Activated CD8-positive, alpha-beta T cell treated with anti-CD3 and anti-CD28 coated beads for 36 hours (primary cell): Measurements from ENCODE around the gene PRODH2. TPM values are rescaled to one million over a fixed set of nuclear protein-coding genes. Genes with fewer than 3 reads are reported as not detected.
"Not testable (repeated sequence)": the region's sequence is repeated elsewhere in the genome, so short reads cannot be mapped to it uniquely, and the experiment has no call there.

ENCODE experiments used
- ATAC-seq: fragments of 200-7000 bp; cut with Tn5 transposase; one replicate; pipeline ENCODE4 v1.10.0; 2021; ENCODE audit warnings: mild to moderate bottlenecking, moderate library complexity
- CTCF ChIA-PET: fragments of 350-600 bp; sonication (Branson Sonifier 250); formaldehyde crosslinking; loops from one replicate; lab custom pipeline; 2021; ENCODE audit warnings: antibody characterized with exemption; lab: Charles Lee
- POLR2A ChIA-PET: fragments of 350-600 bp; sonication (Branson Sonifier 250); formaldehyde crosslinking; loops from one replicate; lab custom pipeline; 2021; ENCODE audit warnings: antibody characterized with exemption; lab: Charles Lee
- DNase-seq: peaks from one replicate; pipeline ENCODE4 v3.0.0-alpha.2; 2020
- H3K27ac Mint-ChIP-seq: one replicate; pipeline ENCODE4 v1.8.0; 2021; ENCODE audit warnings: mild to moderate bottlenecking, mixed read lengths
- H3K27me3 Mint-ChIP-seq: one replicate; pipeline ENCODE4 v1.8.0; 2021; ENCODE audit warnings: mixed read lengths
- H3K36me3 Mint-ChIP-seq: one replicate; pipeline ENCODE4 v1.8.0; 2021; ENCODE audit warnings: low read depth, mixed read lengths
- H3K4me1 Mint-ChIP-seq: one replicate; pipeline ENCODE4 v1.8.0; 2021; ENCODE audit warnings: low read depth, mixed read lengths
- H3K4me3 Mint-ChIP-seq: one replicate; pipeline ENCODE4 v1.8.0; 2021; ENCODE audit warnings: mild to moderate bottlenecking, moderate library complexity, mixed read lengths
- H3K9me3 Mint-ChIP-seq: one replicate; pipeline ENCODE4 v1.8.0; 2021; ENCODE audit warnings: mixed read lengths
- CTCF ChIP-seq: fragments of 200-600 bp; IDR thresholded peaks from one replicate; pipeline ENCODE4 v1.8.0; 2022; ENCODE audit warnings: antibody characterized with exemption, mild to moderate bottlenecking
- intact Hi-C: fragments of 100-400 bp; cut with micrococcal nuclease; formaldehyde crosslinking; loops from one replicate; pipeline ENCODE4 v1.10.0; 2022
- total RNA-seq, 2 experiments: library from RNA; stranded (reverse); gene quantifications; one replicate each; pipeline ENCODE4 v1.2.3, GENCODE V29; 2021

The PRODH2 gene
- total RNA-seq, 2 experiments from 2014 or later = not detected

DNA sequence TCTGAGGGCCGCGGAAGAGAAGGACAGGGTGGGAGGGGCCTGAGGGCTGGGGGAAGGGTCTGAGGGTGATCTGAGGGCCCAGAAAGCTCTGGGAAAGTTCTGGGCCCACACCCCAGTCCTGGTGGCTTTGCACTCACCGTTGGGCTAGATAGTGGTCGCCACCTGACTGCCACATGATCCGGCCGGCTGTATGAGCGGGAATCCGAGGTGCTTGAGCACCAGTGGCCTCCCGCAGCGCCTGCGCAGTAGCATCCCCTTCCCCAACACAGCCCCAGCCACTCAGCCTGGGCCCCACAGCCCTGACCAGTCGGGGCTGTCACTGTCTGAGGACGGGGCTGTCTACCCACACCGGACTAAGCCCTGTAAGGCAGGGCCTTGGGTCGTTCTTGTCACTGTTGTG, 15.0 kb downstream of the PRODH2 start:
- Mint-ChIP-seq H3K4me1 (peaks cover 4% of the 10 kb centered on the region), H3K27me3 (peaks cover 26% of the 10 kb centered on the region), H3K4me3 (no peak overlapping the region), H3K36me3 (no peaks in the 10 kb centered on the region), H3K9me3 (no peaks in the 10 kb centered on the region), H3K27ac (no peak overlapping the region)
- ChIA-PET CTCF (no interaction called here), POLR2A (interaction anchor here (0.8 kb wide), 1 partner anchor 12 kb away, joined by 3 read pairs; no protein-coding TSS in a partner anchor)
- intact Hi-C loops = no loop called here
- peak; percentile 36 for DNase-seq
- no peak for TF ChIP-seq CTCF
- ATAC-seq = peak; percentile 56

GRCh38 chr19:35796645-35797542, 15.8 kb downstream of the PRODH2 start:
- H3K4me3 Mint-ChIP-seq = no peak overlapping the region
- peaks cover 4% of the 10 kb centered on the region for H3K4me1 Mint-ChIP-seq
- intact Hi-C loops = no loop called here
- H3K27me3 Mint-ChIP-seq = peaks cover 27% of the 10 kb centered on the region
- DNase-seq = no peak
- POLR2A ChIA-PET = interaction anchor here (0.8 kb wide), 1 partner anchor 13 kb away, joined by 3 read pairs; no protein-coding TSS in a partner anchor
- no peak for ATAC-seq
- CTCF ChIA-PET = no interaction called here
- no peaks in the 10 kb centered on the region for H3K36me3 Mint-ChIP-seq
- no peak overlapping the region for H3K27ac Mint-ChIP-seq
- no peak for TF ChIP-seq CTCF
- no peaks in the 10 kb centered on the region for H3K9me3 Mint-ChIP-seq

GRCh38 chr19:35795564-35795963, 17.1 kb downstream of the PRODH2 start:
- H3K36me3 Mint-ChIP-seq, ATAC-seq, H3K27ac Mint-ChIP-seq, POLR2A ChIA-PET, H3K4me3 Mint-ChIP-seq, intact Hi-C loops, DNase-seq, H3K4me1 Mint-ChIP-seq, H3K9me3 Mint-ChIP-seq, CTCF ChIA-PET: not testable (repeated sequence)
- H3K27me3 Mint-ChIP-seq = peaks cover 27% of the 10 kb centered on the region

DNA sequence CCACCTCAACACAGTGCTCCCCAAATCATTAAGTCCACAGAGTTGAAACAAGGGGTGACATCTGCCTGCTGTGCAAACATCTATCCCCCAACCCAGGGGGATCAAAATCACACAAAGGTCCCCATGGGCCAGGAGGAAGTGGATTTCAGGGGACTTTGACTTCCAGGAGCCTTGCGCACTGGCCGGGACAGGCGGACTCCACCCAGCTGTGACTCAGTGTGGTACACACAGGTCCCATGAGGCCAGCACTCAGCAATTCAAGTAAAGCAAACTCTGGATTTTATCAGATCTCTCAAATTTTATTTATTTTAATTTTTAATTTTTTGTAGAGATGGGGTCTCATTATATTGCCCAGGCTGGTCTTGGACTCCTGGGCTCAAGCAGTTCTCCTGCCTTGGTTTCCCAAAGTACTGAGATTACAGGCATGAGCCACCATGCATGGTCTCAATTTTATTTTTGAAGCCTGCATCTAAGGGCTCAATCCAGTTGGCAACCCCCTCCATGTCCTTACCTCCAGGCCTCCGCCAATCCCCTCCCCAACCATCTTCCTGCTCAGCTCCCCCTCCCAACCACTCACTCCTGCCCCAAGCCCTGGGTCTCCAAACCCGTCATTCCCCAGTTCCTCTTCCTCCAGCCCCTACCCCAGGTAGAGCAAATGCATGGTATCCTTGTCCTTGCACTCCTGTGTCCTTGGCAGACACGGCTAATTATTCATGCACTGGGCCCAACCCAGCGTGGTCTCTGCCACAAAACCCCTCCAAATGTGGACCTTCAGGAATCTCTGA, 19.1 kb downstream of the PRODH2 start:
- ATAC-seq (no peak), DNase-seq (no peak)
- no peak overlapping the region for H3K4me3 Mint-ChIP-seq
- ChIA-PET CTCF (no interaction called here), POLR2A (no interaction called here)
- no peak overlapping the region for H3K27ac Mint-ChIP-seq
- H3K4me1 Mint-ChIP-seq = peaks cover 4% of the 10 kb centered on the region
- no peaks in the 10 kb centered on the region for H3K36me3 Mint-ChIP-seq
- H3K9me3 Mint-ChIP-seq = no peaks in the 10 kb centered on the region
- H3K27me3 Mint-ChIP-seq = peaks cover 25% of the 10 kb centered on the region
- intact Hi-C loops = no loop called here
- TF ChIP-seq CTCF = no peak

DNA sequence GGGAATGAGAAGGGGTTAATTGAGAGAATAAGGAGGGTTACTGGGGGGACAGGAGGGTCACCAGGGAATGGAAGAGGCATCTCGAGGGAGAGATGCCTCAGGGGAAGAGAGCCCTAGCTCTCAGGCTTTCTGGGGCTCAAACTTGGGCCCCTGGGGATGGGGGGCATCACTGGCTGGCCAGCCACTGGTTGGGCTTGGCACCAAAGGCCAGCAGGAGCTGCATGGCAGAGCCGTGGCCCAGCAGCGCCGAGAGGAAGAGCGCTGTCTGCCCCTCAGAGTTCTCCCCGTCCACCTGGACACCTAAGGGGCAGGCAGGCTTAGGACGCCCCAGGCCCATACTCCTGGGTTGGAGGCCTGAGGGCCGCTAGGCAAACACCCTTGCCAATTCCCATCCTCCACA, 19.8 kb downstream of the PRODH2 start:
- CTCF ChIA-PET = no interaction called here
- H3K4me1 Mint-ChIP-seq = peaks cover 4% of the 10 kb centered on the region
- H3K4me3 Mint-ChIP-seq = no peak overlapping the region
- H3K36me3 Mint-ChIP-seq = no peaks in the 10 kb centered on the region
- intact Hi-C loops = no loop called here
- POLR2A ChIA-PET = no interaction called here
- H3K27ac Mint-ChIP-seq = no peak overlapping the region
- no peaks in the 10 kb centered on the region for H3K9me3 Mint-ChIP-seq
- peaks cover 21% of the 10 kb centered on the region for H3K27me3 Mint-ChIP-seq
- DNase-seq (no peak), ATAC-seq (no peak)
- no peak for TF ChIP-seq CTCF
